HL-60 (cell line): ENCODE data around the gene NEK9.
A peak's percentile ranks its signal among the peaks of the same experiment; 100 is the strongest.

Source experiments
- DNase-seq, 2 experiments: peaks; one replicate each; pipeline ENCODE4 v3.0.0-alpha.2; 2010 to 2020; ENCODE audit warnings: low read depth in 1 of 2, low spot score in 1 of 2
- H3K27ac ChIP-seq: fragments of 250-450 bp; sonication (Bioruptor Pico); replicated peaks from 2 replicates; pipeline ENCODE4 v1.5.1; 2020; ENCODE audit warnings: mild to moderate bottlenecking, moderate library complexity
- H3K27me3 ChIP-seq: fragments of 250-450 bp; sonication (Bioruptor Pico); 2 replicates; pipeline ENCODE4 v1.5.1; 2021; ENCODE audit warnings: mild to moderate bottlenecking, moderate library complexity; ENCODE audit not compliant: insufficient read depth, poor library complexity, severe bottlenecking
- H3K4me3 ChIP-seq: replicated peaks from 2 replicates; pipeline ENCODE4 v1.5.1; 2011; ENCODE audit warnings: mild to moderate bottlenecking, control low read depth, low read length; ENCODE audit not compliant: insufficient read depth
- GABPA ChIP-seq: IDR thresholded peaks from 2 replicates; pipeline ENCODE4 v1.6.1; 2012; ENCODE audit warnings: low read depth
- POLR2AphosphoS5 ChIP-seq: IDR thresholded peaks from 2 replicates; pipeline ENCODE4 v1.6.1; 2012; ENCODE audit warnings: low read depth
- SPI1 ChIP-seq: IDR thresholded peaks from 2 replicates; pipeline ENCODE4 v1.6.1; 2012; ENCODE audit warnings: low read depth, mild to moderate bottlenecking, borderline replicate concordance
- TF ChIP-seq, protein P1 (sequence below): IDR thresholded peaks from one replicate; pipeline ENCODE4 v1.5.1; 2011; ENCODE audit warnings: low read length, control low read depth, inconsistent platforms; ENCODE audit not compliant: insufficient read depth
- TF ChIP-seq, protein P2 (sequence below): IDR thresholded peaks from 2 replicates; pipeline ENCODE4 v1.6.1; 2012; ENCODE audit warnings: low read depth; ENCODE audit not compliant: insufficient replicate concordance

Gene NEK9

DNA sequence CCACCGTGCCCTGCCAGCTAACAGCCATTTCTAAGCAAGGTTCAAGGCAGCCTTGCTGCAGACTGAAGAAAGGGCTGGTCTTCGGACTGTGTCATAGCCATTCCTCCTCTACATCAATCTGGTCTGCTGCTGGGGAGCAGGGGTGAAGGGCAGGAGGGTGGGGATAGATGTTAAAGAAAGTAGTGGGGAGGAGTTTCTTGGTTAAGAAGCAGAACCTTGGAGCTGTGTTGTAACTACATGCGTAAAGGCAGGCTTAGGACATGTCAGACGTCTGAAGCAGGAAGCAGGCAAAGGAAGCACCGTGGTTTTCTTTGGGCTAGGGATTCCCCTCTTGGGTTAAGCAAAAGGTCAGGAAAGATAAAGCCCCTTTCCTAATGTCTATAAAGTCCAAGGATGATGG is 18.1 kb upstream of the NEK9 start:
- DNase-seq, result peak in 1 of 2 experiments; percentile 65
- no peak for TF ChIP-seq GABPA
- TF ChIP-seq SPI1, result no peak
- TF ChIP-seq POLR2AphosphoS5, result no peak
- TF ChIP-seq, protein P1, sequence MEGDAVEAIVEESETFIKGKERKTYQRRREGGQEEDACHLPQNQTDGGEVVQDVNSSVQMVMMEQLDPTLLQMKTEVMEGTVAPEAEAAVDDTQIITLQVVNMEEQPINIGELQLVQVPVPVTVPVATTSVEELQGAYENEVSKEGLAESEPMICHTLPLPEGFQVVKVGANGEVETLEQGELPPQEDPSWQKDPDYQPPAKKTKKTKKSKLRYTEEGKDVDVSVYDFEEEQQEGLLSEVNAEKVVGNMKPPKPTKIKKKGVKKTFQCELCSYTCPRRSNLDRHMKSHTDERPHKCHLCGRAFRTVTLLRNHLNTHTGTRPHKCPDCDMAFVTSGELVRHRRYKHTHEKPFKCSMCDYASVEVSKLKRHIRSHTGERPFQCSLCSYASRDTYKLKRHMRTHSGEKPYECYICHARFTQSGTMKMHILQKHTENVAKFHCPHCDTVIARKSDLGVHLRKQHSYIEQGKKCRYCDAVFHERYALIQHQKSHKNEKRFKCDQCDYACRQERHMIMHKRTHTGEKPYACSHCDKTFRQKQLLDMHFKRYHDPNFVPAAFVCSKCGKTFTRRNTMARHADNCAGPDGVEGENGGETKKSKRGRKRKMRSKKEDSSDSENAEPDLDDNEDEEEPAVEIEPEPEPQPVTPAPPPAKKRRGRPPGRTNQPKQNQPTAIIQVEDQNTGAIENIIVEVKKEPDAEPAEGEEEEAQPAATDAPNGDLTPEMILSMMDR, result no peak
- TF ChIP-seq, protein P2, sequence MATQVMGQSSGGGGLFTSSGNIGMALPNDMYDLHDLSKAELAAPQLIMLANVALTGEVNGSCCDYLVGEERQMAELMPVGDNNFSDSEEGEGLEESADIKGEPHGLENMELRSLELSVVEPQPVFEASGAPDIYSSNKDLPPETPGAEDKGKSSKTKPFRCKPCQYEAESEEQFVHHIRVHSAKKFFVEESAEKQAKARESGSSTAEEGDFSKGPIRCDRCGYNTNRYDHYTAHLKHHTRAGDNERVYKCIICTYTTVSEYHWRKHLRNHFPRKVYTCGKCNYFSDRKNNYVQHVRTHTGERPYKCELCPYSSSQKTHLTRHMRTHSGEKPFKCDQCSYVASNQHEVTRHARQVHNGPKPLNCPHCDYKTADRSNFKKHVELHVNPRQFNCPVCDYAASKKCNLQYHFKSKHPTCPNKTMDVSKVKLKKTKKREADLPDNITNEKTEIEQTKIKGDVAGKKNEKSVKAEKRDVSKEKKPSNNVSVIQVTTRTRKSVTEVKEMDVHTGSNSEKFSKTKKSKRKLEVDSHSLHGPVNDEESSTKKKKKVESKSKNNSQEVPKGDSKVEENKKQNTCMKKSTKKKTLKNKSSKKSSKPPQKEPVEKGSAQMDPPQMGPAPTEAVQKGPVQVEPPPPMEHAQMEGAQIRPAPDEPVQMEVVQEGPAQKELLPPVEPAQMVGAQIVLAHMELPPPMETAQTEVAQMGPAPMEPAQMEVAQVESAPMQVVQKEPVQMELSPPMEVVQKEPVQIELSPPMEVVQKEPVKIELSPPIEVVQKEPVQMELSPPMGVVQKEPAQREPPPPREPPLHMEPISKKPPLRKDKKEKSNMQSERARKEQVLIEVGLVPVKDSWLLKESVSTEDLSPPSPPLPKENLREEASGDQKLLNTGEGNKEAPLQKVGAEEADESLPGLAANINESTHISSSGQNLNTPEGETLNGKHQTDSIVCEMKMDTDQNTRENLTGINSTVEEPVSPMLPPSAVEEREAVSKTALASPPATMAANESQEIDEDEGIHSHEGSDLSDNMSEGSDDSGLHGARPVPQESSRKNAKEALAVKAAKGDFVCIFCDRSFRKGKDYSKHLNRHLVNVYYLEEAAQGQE, result no peak
- peak overlapping the region; percentile 43; the same call in 1 of the 2 replicates for H3K27ac ChIP-seq

DNA sequence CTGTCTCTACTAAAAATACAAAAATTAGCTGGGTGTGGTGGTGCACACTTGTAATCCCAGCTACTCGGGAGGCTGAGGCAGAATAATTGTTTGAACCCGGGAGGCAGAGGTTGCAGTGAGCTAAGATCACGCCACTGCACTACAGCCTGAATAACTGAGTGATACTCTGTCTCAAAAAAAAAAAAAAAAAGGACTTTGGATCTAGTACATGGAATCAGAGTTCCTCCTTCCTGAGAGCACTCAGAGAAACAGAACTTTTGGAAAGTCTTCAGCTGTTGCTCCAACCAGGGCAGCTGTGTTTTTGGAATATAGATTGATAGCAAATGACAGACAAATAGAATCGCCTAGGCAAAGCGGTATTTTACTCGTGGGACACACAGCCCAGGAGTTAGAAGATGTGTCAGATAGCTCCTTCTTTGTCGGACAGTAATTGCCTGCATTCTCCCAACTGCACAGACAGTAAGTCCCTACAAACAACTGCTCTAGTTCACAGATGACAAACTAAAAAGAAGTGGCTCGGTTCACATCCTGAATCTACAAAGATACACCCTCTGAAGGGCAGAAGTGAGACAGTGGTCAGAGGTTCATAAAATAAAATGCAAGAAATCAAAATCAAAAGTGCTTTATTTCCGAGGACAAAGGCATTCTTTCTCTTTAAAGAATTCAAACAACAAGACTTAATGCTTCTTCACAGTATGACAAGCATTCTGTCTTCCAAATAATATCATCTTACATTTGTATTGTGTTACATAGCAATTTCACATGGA is 17.1 kb upstream of the NEK9 start:
- no peak for DNase-seq
- Histone ChIP-seq H3K27ac (0 out of 2 replicates have a peak overlapping the region, but pooled peaks have one; percentile 1), H3K4me3 (no peak overlapping the region), H3K27me3 (no peaks in the 10 kb centered on the region)
- TF ChIP-seq, protein P2, result no peak
- TF ChIP-seq GABPA (no peak), SPI1 (no peak), POLR2AphosphoS5 (no peak)
- TF ChIP-seq, protein P1, result no peak

More for the DNA sequence above, 18.1 kb upstream of the NEK9 start:
- no peak overlapping the region for H3K4me3 ChIP-seq
- H3K27me3 ChIP-seq, result no peaks in the 10 kb centered on the region

DNA sequence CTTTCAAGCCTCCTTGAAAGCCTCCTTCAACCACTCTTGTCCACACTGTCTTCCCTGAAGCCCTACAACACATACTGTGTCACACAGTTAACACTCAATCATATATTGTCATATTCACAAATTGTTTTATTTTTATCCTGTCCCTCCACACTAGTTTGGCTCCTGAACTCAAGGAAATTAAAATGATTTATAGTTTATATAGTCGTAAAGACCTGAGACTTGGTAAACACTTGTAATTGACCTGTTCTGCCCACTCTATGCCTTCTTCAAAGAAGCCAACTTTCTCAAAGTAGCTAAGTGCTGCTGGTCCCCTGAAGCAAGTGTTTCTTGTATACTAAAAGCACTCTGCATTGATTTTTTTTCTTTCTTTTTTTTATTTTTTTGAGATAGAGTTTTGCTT is 15.6 kb upstream of the NEK9 start:
- H3K27me3 ChIP-seq, result no peaks in the 10 kb centered on the region
- TF ChIP-seq, protein P1, result no peak
- TF ChIP-seq POLR2AphosphoS5 (no peak), SPI1 (no peak), GABPA (no peak)
- TF ChIP-seq, protein P2, result no peak
- H3K27ac ChIP-seq, result no peak overlapping the region
- H3K4me3 ChIP-seq, result no peak overlapping the region
- no peak for DNase-seq
